ENCODE results near the gene SDF4. TPM values are rescaled to one million over a fixed set of nuclear protein-coding genes. Genes with fewer than 3 reads are reported as not detected.

Gene SDF4
- total RNA-seq, 1 donor from 2014 or later, result 116 TPM

GRCh38 chr1:1242461-1243265 is 10.9 kb upstream of the SDF4 start:
- no peak for DNase-seq (ENCODE audit: low read depth, low spot score)

- no peak for DNase-seq (ENCODE audit: low read depth, low spot score)
These were observed 9.9 kb upstream of the SDF4 start for GRCh38 chr1:1241588-1242219.

GRCh38 chr1:1240822-1241587 is 9.2 kb upstream of the SDF4 start:
- no peak for DNase-seq (ENCODE audit: low read depth, low spot score)

- no peak for DNase-seq (ENCODE audit: low read depth, low spot score)
These were observed 8.5 kb upstream of the SDF4 start for GRCh38 chr1:1240348-1240732.

- no peak for DNase-seq (ENCODE audit: low read depth, low spot score)
These were observed 8.0 kb upstream of the SDF4 start for GRCh38 chr1:1239614-1240347.

- no peak for DNase-seq (ENCODE audit: low read depth, low spot score)
These were observed 7.4 kb upstream of the SDF4 start for GRCh38 chr1:1239227-1239613.

GRCh38 chr1:1238702-1239178 is 6.9 kb upstream of the SDF4 start:
- DNase-seq (ENCODE audit: low read depth, low spot score), result no peak

GRCh38 chr1:1237874-1238701 is 6.3 kb upstream of the SDF4 start:
- DNase-seq (ENCODE audit: low read depth, low spot score), result no peak

GRCh38 chr1:1236945-1237873 is 5.4 kb upstream of the SDF4 start:
- no peak for DNase-seq (ENCODE audit: low read depth, low spot score)

GRCh38 chr1:1236176-1236763 is 4.5 kb upstream of the SDF4 start:
- no peak for DNase-seq (ENCODE audit: low read depth, low spot score)

GRCh38 chr1:1235016-1235744 is 3.4 kb upstream of the SDF4 start:
- DNase-seq (ENCODE audit: low read depth, low spot score), result no peak

GRCh38 chr1:1234180-1234808 is 2.5 kb upstream of the SDF4 start:
- no peak for DNase-seq (ENCODE audit: low read depth, low spot score)

GRCh38 chr1:1233567-1233892 is 1.7 kb upstream of the SDF4 start:
- no peak for DNase-seq (ENCODE audit: low read depth, low spot score)

GRCh38 chr1:1232796-1233566 is 1.2 kb upstream of the SDF4 start:
- DNase-seq (ENCODE audit: low read depth, low spot score), result no peak

GRCh38 chr1:1232208-1232795 is 501 bp upstream of the SDF4 start, which contains the start of gene B3GALT6:
TSS of gene B3GALT6 (plus strand) at chr1:1232237. CDS start at chr1:1232279, 42 bp downstream.
- DNase-seq (ENCODE audit: low read depth, low spot score), result no peak

- peak; percentile 30 for DNase-seq (ENCODE audit: low read depth, low spot score)
These were observed 973 bp downstream of the SDF4 start for GRCh38 chr1:1230656-1231399.

Measured in pulmonary artery endothelial cell (primary cell).